Activated naive CD4-positive, alpha-beta T cell treated with anti-CD3 and anti-CD28 coated beads, Interleukin-2, amount 50 U/mL, for 16 hours (primary cell): ENCODE data around the gene MTFR1L.

Source experiments
- DNase-seq: peaks from one replicate; pipeline ENCODE4 v3.0.0-alpha.2; 2020

The MTFR1L gene

GRCh38 chr1:25792115-25792514, 27.6 kb upstream of the MTFR1L start:
- DNase-seq, result no peak

- no peak for DNase-seq
Observed at GRCh38 chr1:25793585-25794170, 26.1 kb upstream of the MTFR1L start.

GRCh38 chr1:25794325-25794724, 25.4 kb upstream of the MTFR1L start:
- no peak for DNase-seq

GRCh38 chr1:25795211-25795610, 24.5 kb upstream of the MTFR1L start:
- DNase-seq, result no peak

GRCh38 chr1:25795946-25796810, 23.6 kb upstream of the MTFR1L start:
- peak; percentile 37 for DNase-seq

GRCh38 chr1:25796811-25797458, 22.8 kb upstream of the MTFR1L start:
- DNase-seq, result peak; percentile 87

GRCh38 chr1:25797939-25798338, 21.8 kb upstream of the MTFR1L start:
- DNase-seq, result peak; percentile 40

GRCh38 chr1:25798666-25799351, 20.9 kb upstream of the MTFR1L start:
- no peak for DNase-seq

- DNase-seq, result no peak
Observed at GRCh38 chr1:25799352-25799934, 20.3 kb upstream of the MTFR1L start.

GRCh38 chr1:25799935-25800702, 19.6 kb upstream of the MTFR1L start, which contains the start of gene SELENON:
Gene SELENON (plus strand): TSS chr1:25800193. CDS start chr1:25800231, 38 bp downstream.
- DNase-seq, result peak; percentile 34

GRCh38 chr1:25800703-25801377, 18.9 kb upstream of the MTFR1L start:
- no peak for DNase-seq

GRCh38 chr1:25802915-25803314, 16.8 kb upstream of the MTFR1L start:
- DNase-seq, result no peak

GRCh38 chr1:25803368-25803767, 16.4 kb upstream of the MTFR1L start:
- no peak for DNase-seq

GRCh38 chr1:25804244-25804963, 15.3 kb upstream of the MTFR1L start:
- no peak for DNase-seq

- no peak for DNase-seq
Observed at GRCh38 chr1:25804964-25805862, 14.5 kb upstream of the MTFR1L start.

GRCh38 chr1:25805863-25806225, 13.9 kb upstream of the MTFR1L start:
- DNase-seq, result no peak

GRCh38 chr1:25806418-25806817, 13.3 kb upstream of the MTFR1L start:
- no peak for DNase-seq

GRCh38 chr1:25807480-25808390, 12.0 kb upstream of the MTFR1L start:
- no peak for DNase-seq
